OCI-LY1 (cell line): ENCODE measurements around the gene UACA.

Experiments
- H2AFZ ChIP-seq: fragments of 200-600 bp; sonication (generic), shearing (Covaris generic); 2 replicates; pipeline ENCODE4 v1.6.0; 2014; ENCODE audit warnings: antibody characterized with exemption, mild to moderate bottlenecking, low read length
- H3F3A ChIP-seq: fragments of 200-600 bp; sonication (generic), shearing (Covaris generic); 2 replicates; pipeline ENCODE4 v1.6.0; 2014; ENCODE audit warnings: mild to moderate bottlenecking, antibody characterized with exemption, low read length, moderate library complexity; ENCODE audit not compliant: insufficient read depth
- H3K27ac ChIP-seq: fragments of 200-600 bp; sonication (generic); 2 replicates; pipeline ENCODE4 v1.5.1; 2014; ENCODE audit warnings: low read length, mixed run types, mild to moderate bottlenecking, low read depth; ENCODE audit not compliant: poor library complexity, severe bottlenecking
- H3K27me3 ChIP-seq: fragments of 200-600 bp; sonication (generic); 2 replicates; pipeline ENCODE4 v1.6.0; 2014; ENCODE audit warnings: antibody characterized with exemption, mild to moderate bottlenecking, low read length, moderate library complexity; ENCODE audit not compliant: insufficient read depth
- H3K36me3 ChIP-seq: fragments of 200-600 bp; sonication (generic); 2 replicates; pipeline ENCODE4 v1.6.1; 2014; ENCODE audit warnings: mild to moderate bottlenecking, antibody characterized with exemption, low read length, moderate library complexity, mixed read lengths; ENCODE audit not compliant: insufficient read depth
- H3K4me1 ChIP-seq: fragments of 200-600 bp; sonication (generic); 2 replicates; pipeline ENCODE4 v1.5.1; 2014; ENCODE audit warnings: mild to moderate bottlenecking, low read length, moderate library complexity; ENCODE audit not compliant: insufficient read depth, severe bottlenecking
- H3K4me2 ChIP-seq: fragments of 200-600 bp; sonication (generic), shearing (Covaris generic); 2 replicates; pipeline ENCODE4 v1.6.1; 2014; ENCODE audit warnings: low read length
- H3K4me3 ChIP-seq: fragments of 200-600 bp; sonication (generic); 2 replicates; pipeline ENCODE4 v1.5.1; 2014; ENCODE audit warnings: low read length, low read depth, mild to moderate bottlenecking, mixed read lengths; ENCODE audit not compliant: poor library complexity, severe bottlenecking
- H3K79me2 ChIP-seq: fragments of 200-600 bp; shearing (Covaris generic); 2 replicates; pipeline ENCODE4 v1.6.1; 2016; ENCODE audit warnings: mixed run types, low read length, mixed read lengths; ENCODE audit not compliant: insufficient read depth
- H3K9ac ChIP-seq: fragments of 200-600 bp; sonication (generic), shearing (Covaris generic); 2 replicates; pipeline ENCODE4 v1.6.1; 2014; ENCODE audit warnings: mild to moderate bottlenecking, low read length, mixed read lengths
- H3K9me2 ChIP-seq: fragments of 200-600 bp; sonication (generic), shearing (Covaris generic); 2 replicates; pipeline ENCODE4 v1.6.1; 2014; ENCODE audit warnings: low read depth, mild to moderate bottlenecking, low read length, mixed read lengths
- H3K9me3 ChIP-seq: fragments of 200-600 bp; shearing (Covaris generic); 2 replicates; pipeline ENCODE4 v1.6.1; 2014; ENCODE audit warnings: low read length, mixed read lengths
- H4K20me1 ChIP-seq: fragments of 200-600 bp; sonication (generic), shearing (Covaris generic); 2 replicates; pipeline ENCODE4 v1.6.0; 2016; ENCODE audit warnings: mild to moderate bottlenecking, low read length; ENCODE audit not compliant: insufficient read depth
- CTCF ChIP-seq: fragments of 200-600 bp; sonication (generic), shearing (Covaris generic); IDR thresholded peaks from 2 replicates; pipeline ENCODE4 v1.5.1; 2017; ENCODE audit warnings: mild to moderate bottlenecking, antibody characterized with exemption, low read length, moderate library complexity, mixed read lengths
- EZH2 ChIP-seq: fragments of 200-600 bp; sonication (generic), shearing (Covaris generic); IDR thresholded peaks from 2 replicates; pipeline ENCODE4 v1.8.0; 2017; ENCODE audit warnings: borderline replicate concordance, mixed run types, mild to moderate bottlenecking, antibody characterized with exemption, low read length, moderate library complexity, mixed read lengths

UACA gene

GRCh38 chr15:70714015-70714414, 49.3 kb downstream of the UACA start:
- no peaks in the 10 kb centered on the region for H3F3A ChIP-seq
- TF ChIP-seq CTCF (no peak), EZH2 (no peak)
- no peaks in the 10 kb centered on the region for H4K20me1 ChIP-seq
- no peaks in the 10 kb centered on the region for H3K27me3 ChIP-seq
- no peak overlapping the region for H3K27ac ChIP-seq
- no peaks in the 10 kb centered on the region for H3K4me1 ChIP-seq
- no peak overlapping the region for H3K4me3 ChIP-seq
- no peaks in the 10 kb centered on the region for H3K36me3 ChIP-seq
- H3K79me2 ChIP-seq: no peaks in the 10 kb centered on the region
- H3K9me3 ChIP-seq: no peaks in the 10 kb centered on the region
- no peak overlapping the region for H2AFZ ChIP-seq
- no peak overlapping the region for H3K9ac ChIP-seq
- H3K9me2 ChIP-seq: no peaks in the 10 kb centered on the region
- H3K4me2 ChIP-seq: no peak overlapping the region

GRCh38 chr15:70712271-70712670, 51.1 kb downstream of the UACA start:
- H3K9me2 ChIP-seq: no peaks in the 10 kb centered on the region
- H3K27me3 ChIP-seq: no peaks in the 10 kb centered on the region
- no peak overlapping the region for H3K9ac ChIP-seq
- H3K27ac ChIP-seq: no peak overlapping the region
- no peak overlapping the region for H2AFZ ChIP-seq
- H3F3A ChIP-seq: no peaks in the 10 kb centered on the region
- H3K4me1 ChIP-seq: no peaks in the 10 kb centered on the region
- H3K4me2 ChIP-seq: no peak overlapping the region
- TF ChIP-seq CTCF (no peak), EZH2 (no peak)
- no peaks in the 10 kb centered on the region for H3K79me2 ChIP-seq
- no peak overlapping the region for H3K4me3 ChIP-seq
- no peaks in the 10 kb centered on the region for H4K20me1 ChIP-seq
- no peaks in the 10 kb centered on the region for H3K36me3 ChIP-seq
- H3K9me3 ChIP-seq: no peaks in the 10 kb centered on the region

- H3F3A ChIP-seq: no peaks in the 10 kb centered on the region
- no peaks in the 10 kb centered on the region for H3K79me2 ChIP-seq
- no peak overlapping the region for H3K4me2 ChIP-seq
- no peaks in the 10 kb centered on the region for H3K27me3 ChIP-seq
- TF ChIP-seq EZH2 (no peak), CTCF (no peak)
- no peaks in the 10 kb centered on the region for H3K4me1 ChIP-seq
- no peak overlapping the region for H3K27ac ChIP-seq
- H2AFZ ChIP-seq: no peak overlapping the region
- H3K9me2 ChIP-seq: no peaks in the 10 kb centered on the region
- no peaks in the 10 kb centered on the region for H4K20me1 ChIP-seq
- H3K9ac ChIP-seq: no peak overlapping the region
- no peaks in the 10 kb centered on the region for H3K36me3 ChIP-seq
- no peak overlapping the region for H3K4me3 ChIP-seq
- no peaks in the 10 kb centered on the region for H3K9me3 ChIP-seq
Measured at GRCh38 chr15:70710714-70711113, 52.6 kb downstream of the UACA start.
